K562 (cell line): ENCODE data around the gene SPATA20. TPM values are rescaled to one million over a fixed set of nuclear protein-coding genes. Genes with fewer than 3 reads are reported as not detected.

Source experiments
- ATAC-seq: fragments of 200-7000 bp; cut with Tn5 transposase; 3 replicates; pipeline ENCODE4 v1.9.1; 2020; ENCODE audit warnings: moderate library complexity
- BruUV-seq: library from RNA; stranded (reverse); fragments of 400-500 nt; replicated peaks from 2 replicates; lab custom pipeline; 2021; lab: Mats Ljungman, UMichigan
- CTCF ChIA-PET: fragments of 300-600 bp; formaldehyde crosslinking; extraction: SDS; loops from one replicate; lab custom pipeline; 2021; ENCODE audit warnings: low intra/inter-chr PET ratio; lab: Yijun Ruan, JAX
- POLR2A ChIA-PET: fragments of 300-600, 350-650 bp; sonication (Branson Sonifier 250); formaldehyde crosslinking; extraction: SDS; loops from one replicate; lab custom pipeline; 2021; ENCODE audit warnings: antibody characterized with exemption, inconsistent platforms; lab: Yijun Ruan, JAX
- DNase-seq, 4 experiments: peaks; one replicate each; pipeline versions ENCODE4 v3.0.0 to v3.0.0-alpha.2; 2011 to 2018; ENCODE audit warnings: low spot score in 3 of 4, mixed read lengths in 3 of 4; ENCODE audit errors: extremely low read depth in 1 of 4
- FAIRE-seq: peaks from 2 replicates; lab custom pipeline; 2011; peaks lifted over from hg19 to GRCh38; lab: Jason Lieb, UNC
- H2AFZ ChIP-seq: 2 replicates; pipeline ENCODE4 v1.6.0; 2011; ENCODE audit warnings: low read depth, low read length, control low read depth, inconsistent platforms
- H3K27ac ChIP-seq: fragments of 200-600 bp; 3 replicates; pipeline ENCODE4 v1.8.0; 2011; ENCODE audit warnings: low read depth, mild to moderate bottlenecking, control low read depth, inconsistent platforms, low read length, moderate library complexity, mixed read lengths; ENCODE audit errors: extremely low read depth
- H3K27me3 ChIP-seq, 2 experiments: fragments of 300-600 bp in 1 of 2; 2 replicates in 1 of 2; 3 replicates in 1 of 2; pipeline versions ENCODE4 v1.6.0 to v1.8.0; 2011; ENCODE audit warnings: inconsistent platforms in 2 of 2, low read length in 2 of 2, mild to moderate bottlenecking in 1 of 2, mixed read lengths in 1 of 2, moderate library complexity in 1 of 2; ENCODE audit not compliant: control insufficient read depth in 2 of 2, insufficient read depth in 2 of 2
- H3K36me3 ChIP-seq: fragments of 300-600 bp; 3 replicates; pipeline ENCODE4 v1.8.0; 2011; ENCODE audit warnings: mild to moderate bottlenecking, low read length, inconsistent platforms; ENCODE audit not compliant: control insufficient read depth, insufficient read depth
- H3K4me1 ChIP-seq, 2 experiments: fragments of 200-600 bp in 1 of 2; replicated peaks in 1 of 2; 2 replicates in 1 of 2; 3 replicates in 1 of 2; pipeline versions ENCODE4 v1.5.1 to v1.8.0; 2011; ENCODE audit warnings: inconsistent platforms in 2 of 2, low read length in 2 of 2, mild to moderate bottlenecking in 1 of 2, mixed read lengths in 1 of 2, moderate library complexity in 1 of 2; ENCODE audit not compliant: control insufficient read depth in 2 of 2, insufficient read depth in 2 of 2
- H3K4me2 ChIP-seq: 2 replicates; pipeline ENCODE4 v1.6.1; 2011; ENCODE audit warnings: low read length, control low read depth, inconsistent platforms, mixed read lengths; ENCODE audit not compliant: insufficient read depth
- H3K4me3 ChIP-seq: fragments of 200-600 bp; sonication (generic), shearing (Covaris generic); 2 replicates; pipeline ENCODE4 v1.5.1; 2016; ENCODE audit warnings: control low read depth, inconsistent platforms
- H3K79me2 ChIP-seq: fragments of 200-600 bp; 3 replicates; pipeline ENCODE4 v1.8.0; 2011; ENCODE audit warnings: low read length, inconsistent platforms; ENCODE audit not compliant: control insufficient read depth, insufficient read depth
- H3K9ac ChIP-seq, 2 experiments: 2 replicates each; pipeline versions ENCODE4 v1.6.0 to v1.6.1; 2011; ENCODE audit warnings: low read depth in 2 of 2, low read length in 2 of 2, control low read depth in 1 of 2, inconsistent platforms in 1 of 2, mild to moderate bottlenecking in 1 of 2, mixed read lengths in 1 of 2; ENCODE audit not compliant: insufficient read depth in 1 of 2
- H3K9me1 ChIP-seq: one replicate; pipeline ENCODE4 v1.6.0; 2011; ENCODE audit warnings: inconsistent platforms, mild to moderate bottlenecking, low read length, moderate library complexity; ENCODE audit not compliant: control insufficient read depth, insufficient read depth
- H3K9me3 ChIP-seq: replicated peaks from 2 replicates; pipeline ENCODE4 v1.5.1; 2011; ENCODE audit warnings: low read depth, low read length, inconsistent platforms; ENCODE audit not compliant: control insufficient read depth, insufficient read depth
- H4K20me1 ChIP-seq: replicated peaks from 2 replicates; pipeline ENCODE4 v1.6.1; 2011; ENCODE audit warnings: low read length, inconsistent platforms, mixed read lengths; ENCODE audit not compliant: control insufficient read depth, insufficient read depth
- BCL6 ChIP-seq: fragments of 250-450 bp; sonication (Bioruptor Pico); IDR thresholded peaks from 2 replicates; pipeline ENCODE4 v1.4.0; 2020
- NFE2 ChIP-seq: IDR thresholded peaks from 2 replicates; pipeline ENCODE4 v1.6.1; 2014; ENCODE audit warnings: antibody characterized with exemption, low read depth
- WGBS: fragments of 100-300 bp; shearing (Covaris generic); methylation state at CpG from one replicate; pipeline ENCODE4 v1.1.6; 2016; ENCODE audit warnings: low coverage, mixed read lengths; ENCODE audit not compliant: insufficient coverage; ENCODE audit errors: missing lambda C conversion rate; 5-methylcytosine and 5-hydroxymethylcytosine counted together
- in situ Hi-C: fragments of 300-500 bp; cut with MboI; formaldehyde crosslinking; loops from 4 replicates; pipeline ENCODE4 v1.15.0; 2018; ENCODE audit warnings: inconsistent platforms, mixed read lengths
- intact Hi-C: fragments of 100-400 bp; cut with micrococcal nuclease; formaldehyde crosslinking; loops from 2 replicates; pipeline ENCODE4 v1.14.2; 2022
- polyA plus RNA-seq, 8 experiments: library from polyadenylated mRNA; depleted of rRNA in 4 of 8; stranded (reverse) in 5 of 8; unstranded in 3 of 8; fragments of >200 nt; fragmentation: Nextera tagmentation in 2 of 8; fragmentation: Illumina TruSeq in 1 of 8; extraction: Ambion mirVana in 2 of 8; extraction: Trizol in 1 of 8; gene quantifications; 2 replicates each; pipeline versions ENCODE4 v1.2.1 to v1.2.3, GENCODE V29; 2011 to 2014; ENCODE audit warnings: inconsistent platforms in 1 of 8, missing spikeins in 1 of 8
- total RNA-seq, 7 experiments: library from RNA; depleted of rRNA in 6 of 7; stranded (reverse); fragments of >200 nt in 6 of 7; fragmentation: Illumina TruSeq in 2 of 7; extraction: Trizol in 2 of 7; gene quantifications; 2 replicates each; pipeline versions ENCODE4 v1.2.1 to v1.2.3, GENCODE V29; 2011 to 2021; ENCODE audit warnings: low replicate concordance in 1 of 7
- TF ChIP-seq, protein P1 (sequence below): fragments of 450-650 bp; IDR thresholded peaks from 2 replicates; pipeline ENCODE4 v1.6.1; 2016; ENCODE audit warnings: low read depth, mild to moderate bottlenecking, moderate library complexity
- TF ChIP-seq, protein P2 (sequence below): fragments of 450-650 bp; formaldehyde crosslinking; IDR thresholded peaks from 2 replicates; pipeline ENCODE4 v1.4.0; 2020; ENCODE audit warnings: mild to moderate bottlenecking, moderate library complexity
- TF ChIP-seq, protein P3 (sequence below): fragments of 450-650 bp; formaldehyde crosslinking; IDR thresholded peaks from 2 replicates; pipeline ENCODE4 v1.4.0; 2020; ENCODE audit warnings: mild to moderate bottlenecking
- TF ChIP-seq, protein P4 (sequence below): sonication (generic); formaldehyde crosslinking; IDR thresholded peaks from 2 replicates; pipeline ENCODE4 v1.8.1; 2022; ENCODE audit warnings: missing genetic modification reagents

Gene SPATA20
- total and polyA plus RNA-seq, 9 of the 15 experiments (the other 6 are each of a cell fraction or from before 2014, with no cell fraction given): 0.08 to 4.0 (median 1.5) TPM

DNA sequence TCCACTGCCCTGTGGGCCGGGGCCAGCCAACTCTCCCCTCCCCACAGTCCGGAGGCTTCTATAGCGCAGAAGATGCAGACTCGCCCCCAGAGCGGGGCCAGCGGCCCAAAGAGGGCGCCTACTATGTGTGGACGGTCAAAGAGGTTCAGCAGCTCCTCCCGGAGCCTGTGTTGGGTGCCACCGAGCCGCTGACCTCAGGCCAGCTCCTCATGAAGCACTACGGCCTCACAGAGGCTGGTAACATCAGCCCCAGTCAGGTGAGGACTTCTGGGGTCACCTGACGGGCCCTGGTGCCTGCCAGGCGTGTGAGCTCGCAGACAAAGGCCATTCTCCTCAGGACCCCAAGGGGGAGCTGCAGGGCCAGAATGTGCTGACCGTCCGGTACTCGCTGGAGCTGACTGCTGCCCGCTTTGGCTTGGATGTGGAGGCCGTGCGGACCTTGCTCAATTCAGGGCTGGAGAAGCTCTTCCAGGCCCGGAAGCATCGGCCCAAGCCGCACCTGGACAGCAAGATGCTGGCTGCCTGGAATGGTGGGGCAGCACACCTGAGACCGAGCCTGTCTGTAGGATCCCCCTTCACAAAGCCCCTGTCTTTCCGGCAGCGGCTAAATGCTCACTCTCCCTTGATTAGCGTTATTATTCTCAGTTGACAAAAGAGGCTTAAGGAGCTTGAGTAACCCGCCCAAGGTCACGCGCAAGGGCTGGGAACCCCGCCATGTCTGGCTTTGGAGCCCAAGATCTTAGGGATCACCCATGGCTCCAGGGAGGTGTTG is 3.9 kb downstream of the SPATA20 start (continued):
- TF ChIP-seq, protein P1, sequence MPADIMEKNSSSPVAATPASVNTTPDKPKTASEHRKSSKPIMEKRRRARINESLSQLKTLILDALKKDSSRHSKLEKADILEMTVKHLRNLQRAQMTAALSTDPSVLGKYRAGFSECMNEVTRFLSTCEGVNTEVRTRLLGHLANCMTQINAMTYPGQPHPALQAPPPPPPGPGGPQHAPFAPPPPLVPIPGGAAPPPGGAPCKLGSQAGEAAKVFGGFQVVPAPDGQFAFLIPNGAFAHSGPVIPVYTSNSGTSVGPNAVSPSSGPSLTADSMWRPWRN: no peak

DNA sequence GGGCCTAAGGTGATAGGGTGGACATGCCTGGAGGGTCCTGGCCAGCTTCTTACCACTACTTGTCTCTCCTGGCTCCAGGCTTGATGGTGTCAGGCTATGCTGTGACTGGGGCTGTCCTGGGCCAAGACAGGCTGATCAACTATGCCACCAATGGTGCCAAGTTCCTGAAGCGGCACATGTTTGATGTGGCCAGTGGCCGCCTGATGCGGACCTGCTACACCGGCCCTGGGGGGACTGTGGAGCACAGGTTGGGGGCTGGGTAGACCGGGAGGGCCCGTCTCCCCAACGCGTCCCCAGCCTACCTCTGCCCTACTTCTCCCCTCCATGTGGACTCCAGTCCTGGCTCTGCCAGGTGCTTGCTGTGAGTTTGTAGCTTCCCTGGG is 4.5 kb downstream of the SPATA20 start:
- ChIA-PET POLR2A (interaction anchor here (0.6 to 1.3 kb wide), 6 partner anchors 9 to 158 kb away, joined by 3 to 7 read pairs (median 4); partner anchors contain the start of gene CACNA1G), CTCF (interaction anchor here (0.6 to 1.9 kb wide), 4 partner anchors 62 to 130 kb away, joined by 3 to 7 read pairs (median 6); no protein-coding TSS in a partner anchor)
- Histone ChIP-seq H3K27me3 (peaks cover 3 to 34% of the 10 kb centered on the region in 2 experiments; a peak in 2 of 5 replicates), H3K9ac (no peak overlapping the region), H2AFZ (no peak overlapping the region), H3K9me3 (no peaks in the 10 kb centered on the region), H4K20me1 (no peaks in the 10 kb centered on the region; the same call in 1 of the 2 replicates), H3K4me1 (peaks cover 6 to 43% of the 10 kb centered on the region in 2 experiments; a peak in 4 of 5 replicates), H3K36me3 (no peaks in the 10 kb centered on the region), H3K9me1 (no peaks in the 10 kb centered on the region), H3K79me2 (no peaks in the 10 kb centered on the region), H3K27ac (no peak overlapping the region), H3K4me2 (no peak overlapping the region), H3K4me3 (no peak overlapping the region)
- in situ Hi-C loops: no loop called here
- intact Hi-C loops: loop anchor here (1.0 to 2.0 kb wide), 2 partner anchors 75 to 130 kb away; no protein-coding TSS in a partner anchor
- WGBS: 80% methylated on average over 1 of the region's 8 CpGs
- ATAC-seq (no peak), FAIRE-seq (no peak), DNase-seq (no peak)
- BruUV-seq: no TSS peak
- TF ChIP-seq, protein P2, sequence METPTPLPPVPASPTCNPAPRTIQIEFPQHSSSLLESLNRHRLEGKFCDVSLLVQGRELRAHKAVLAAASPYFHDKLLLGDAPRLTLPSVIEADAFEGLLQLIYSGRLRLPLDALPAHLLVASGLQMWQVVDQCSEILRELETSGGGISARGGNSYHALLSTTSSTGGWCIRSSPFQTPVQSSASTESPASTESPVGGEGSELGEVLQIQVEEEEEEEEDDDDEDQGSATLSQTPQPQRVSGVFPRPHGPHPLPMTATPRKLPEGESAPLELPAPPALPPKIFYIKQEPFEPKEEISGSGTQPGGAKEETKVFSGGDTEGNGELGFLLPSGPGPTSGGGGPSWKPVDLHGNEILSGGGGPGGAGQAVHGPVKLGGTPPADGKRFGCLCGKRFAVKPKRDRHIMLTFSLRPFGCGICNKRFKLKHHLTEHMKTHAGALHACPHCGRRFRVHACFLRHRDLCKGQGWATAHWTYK (CRISPR knock-in tag): no peak
- TF ChIP-seq BCL6: no peak
- TF ChIP-seq, protein P3, sequence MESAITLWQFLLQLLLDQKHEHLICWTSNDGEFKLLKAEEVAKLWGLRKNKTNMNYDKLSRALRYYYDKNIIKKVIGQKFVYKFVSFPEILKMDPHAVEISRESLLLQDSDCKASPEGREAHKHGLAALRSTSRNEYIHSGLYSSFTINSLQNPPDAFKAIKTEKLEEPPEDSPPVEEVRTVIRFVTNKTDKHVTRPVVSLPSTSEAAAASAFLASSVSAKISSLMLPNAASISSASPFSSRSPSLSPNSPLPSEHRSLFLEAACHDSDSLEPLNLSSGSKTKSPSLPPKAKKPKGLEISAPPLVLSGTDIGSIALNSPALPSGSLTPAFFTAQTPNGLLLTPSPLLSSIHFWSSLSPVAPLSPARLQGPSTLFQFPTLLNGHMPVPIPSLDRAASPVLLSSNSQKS (CRISPR knock-in tag): no peak
- no peak for TF ChIP-seq NFE2
- TF ChIP-seq, protein P4, sequence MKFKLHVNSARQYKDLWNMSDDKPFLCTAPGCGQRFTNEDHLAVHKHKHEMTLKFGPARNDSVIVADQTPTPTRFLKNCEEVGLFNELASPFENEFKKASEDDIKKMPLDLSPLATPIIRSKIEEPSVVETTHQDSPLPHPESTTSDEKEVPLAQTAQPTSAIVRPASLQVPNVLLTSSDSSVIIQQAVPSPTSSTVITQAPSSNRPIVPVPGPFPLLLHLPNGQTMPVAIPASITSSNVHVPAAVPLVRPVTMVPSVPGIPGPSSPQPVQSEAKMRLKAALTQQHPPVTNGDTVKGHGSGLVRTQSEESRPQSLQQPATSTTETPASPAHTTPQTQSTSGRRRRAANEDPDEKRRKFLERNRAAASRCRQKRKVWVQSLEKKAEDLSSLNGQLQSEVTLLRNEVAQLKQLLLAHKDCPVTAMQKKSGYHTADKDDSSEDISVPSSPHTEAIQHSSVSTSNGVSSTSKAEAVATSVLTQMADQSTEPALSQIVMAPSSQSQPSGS (CRISPR knock-in tag): no peak
